NB4 (cell line): ENCODE measurements around the gene RASD1.

Source experiments
- CTCF ChIP-seq: IDR thresholded peaks from one replicate; pipeline ENCODE4 v1.5.1; 2012; ENCODE audit warnings: low read depth, low read length
- POLR2A ChIP-seq: IDR thresholded peaks from 2 replicates; pipeline ENCODE4 v1.6.1; 2011; ENCODE audit warnings: mild to moderate bottlenecking; ENCODE audit not compliant: insufficient read length; ENCODE audit errors: extremely low read depth

DNA sequence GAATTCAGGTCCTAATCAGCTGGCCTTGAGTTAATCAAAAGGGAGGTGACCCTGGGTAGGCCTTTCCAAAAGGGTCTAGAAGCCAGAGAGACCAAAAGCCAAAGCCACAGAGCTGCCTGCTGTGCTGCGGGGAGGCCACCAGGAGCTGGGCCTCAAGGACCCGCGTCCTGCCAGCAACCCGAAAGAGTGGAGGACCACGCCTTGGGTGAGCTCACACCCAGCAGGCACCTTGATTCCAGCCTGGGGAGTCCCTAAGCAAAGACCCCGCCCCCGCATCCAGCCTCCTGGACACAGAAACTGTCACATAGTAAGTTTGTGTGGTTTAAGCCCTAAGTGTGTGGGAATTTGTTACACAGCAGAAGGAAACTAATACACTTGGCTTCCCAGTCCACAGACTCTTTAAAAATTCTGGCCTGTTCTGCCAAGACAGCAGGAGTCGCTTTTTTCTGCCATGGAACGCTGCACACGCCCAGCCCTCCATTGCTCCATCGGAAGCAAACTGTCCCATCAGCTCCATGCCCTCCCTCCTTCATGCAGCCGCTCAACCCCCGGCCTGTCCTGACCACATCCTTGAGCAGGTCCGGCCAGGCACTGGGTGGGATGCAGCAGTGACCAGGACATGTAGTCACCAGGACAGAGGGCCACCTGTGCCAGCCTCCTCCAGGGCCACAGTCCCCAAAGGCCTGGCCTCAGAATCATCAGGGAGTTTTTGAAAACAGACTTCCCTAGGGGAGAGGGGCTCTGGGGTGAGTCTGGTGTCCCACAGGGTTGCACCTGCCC, 20.9 kb upstream of the RASD1 start:
- TF ChIP-seq CTCF (no peak), POLR2A (no peak)
